Measurements from ENCODE around the gene MRPL45. TPM values are rescaled to one million over a fixed set of nuclear protein-coding genes. Genes with fewer than 3 reads are reported as not detected.

Gene MRPL45
- total and polyA plus RNA-seq, 10 of the 15 experiments (the other 5 are each of a cell fraction or from before 2014, with no cell fraction given): 37.5 to 128 (median 59.6) TPM

GRCh38 chr17:38330941-38331411 lies 34.0 kb downstream of the MRPL45 start (continued):
- TF ChIP-seq CHD1 (IDR thresholded peaks at IDR 0.05; ENCODE audit: low read depth, low read length) (no peak), DPF2 (IDR thresholded peaks at IDR 0.05) (no peak), RFX5 (IDR thresholded peaks at IDR 0.05; ENCODE audit: low read depth, low read length) (no peak), POLR2A (IDR thresholded peaks at IDR 0.05; ENCODE audit: low read depth, low read length) (no peak)
- TF ChIP-seq, protein P1, sequence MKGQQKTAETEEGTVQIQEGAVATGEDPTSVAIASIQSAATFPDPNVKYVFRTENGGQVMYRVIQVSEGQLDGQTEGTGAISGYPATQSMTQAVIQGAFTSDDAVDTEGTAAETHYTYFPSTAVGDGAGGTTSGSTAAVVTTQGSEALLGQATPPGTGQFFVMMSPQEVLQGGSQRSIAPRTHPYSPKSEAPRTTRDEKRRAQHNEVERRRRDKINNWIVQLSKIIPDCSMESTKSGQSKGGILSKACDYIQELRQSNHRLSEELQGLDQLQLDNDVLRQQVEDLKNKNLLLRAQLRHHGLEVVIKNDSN (IDR thresholded peaks at IDR 0.05; ENCODE audit: borderline replicate concordance, extremely low read length, insufficient read depth, low read depth, low read length): no peak

DNA sequence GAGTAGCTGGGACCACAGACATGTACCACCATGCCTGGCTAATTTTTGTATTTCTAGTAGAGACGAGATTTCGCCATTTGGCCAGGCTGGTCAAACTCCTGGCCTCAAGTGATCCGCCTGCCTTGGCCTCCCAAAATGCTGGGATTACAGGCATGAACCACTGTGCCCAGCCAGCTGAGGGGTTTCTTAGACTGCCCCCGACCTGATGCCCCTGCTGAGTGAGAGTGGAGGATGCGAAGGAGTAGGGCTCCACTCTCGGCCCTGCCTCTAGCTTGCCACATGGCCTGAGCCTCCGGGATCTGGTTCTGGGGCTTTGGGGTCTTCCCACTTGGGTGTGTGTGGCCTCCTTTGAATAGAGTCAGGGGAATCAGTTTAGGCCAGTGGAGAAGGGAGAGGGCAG lies 35.8 kb downstream of the MRPL45 start:
- intact Hi-C loops (cut with micrococcal nuclease; ENCODE audit: unreplicated experiment): no loop called here
- BruUV-seq (replicated peaks): no TSS peak
- no peaks in the 10 kb centered on the region for H3K27me3 ChIP-seq (replicated peaks in 1 of 2; ENCODE audit: control insufficient read depth in 2 of 2, insufficient read depth in 2 of 2, low read length in 1 of 2)
- ChIA-PET SMC1A (ENCODE audit: uncharacterized antibody, unreplicated experiment) (interaction anchor here (0.9 to 3.4 kb wide), 4 partner anchors 16 to 160 kb away, joined by 3 to 17 read pairs (median 3); no protein-coding TSS in a partner anchor), POLR2A (no interaction called here), RAD21 (ENCODE audit: unreplicated experiment) (interaction anchor here (0.7 kb wide), 1 partner anchor 82 kb away, joined by 3 read pairs; no protein-coding TSS in a partner anchor), CTCF (interaction anchor here (0.5 to 4.9 kb wide), 11 partner anchors 9 to 226 kb away, joined by 3 to 36 read pairs (median 3); no protein-coding TSS in a partner anchor)
- no peaks in the 10 kb centered on the region for H3K9me3 ChIP-seq (replicated peaks; ENCODE audit: control insufficient read depth, insufficient read depth, low read length)
- H3K27ac ChIP-seq (ENCODE audit: control insufficient read depth, insufficient read depth): no peak overlapping the region
- FAIRE-seq: no peak
- H3K36me3 ChIP-seq (ENCODE audit: control insufficient read depth in 2 of 2, insufficient read depth in 2 of 2, low read length in 1 of 2): no peaks in the 10 kb centered on the region
- H4K20me1 ChIP-seq (ENCODE audit: control insufficient read depth, insufficient read depth): no peaks in the 10 kb centered on the region
- no peaks in the 10 kb centered on the region for H3K4me1 ChIP-seq (ENCODE audit: control insufficient read depth, insufficient read depth, low read length)
- no peak for DNase-seq (ENCODE audit: low read depth, low spot score)
- H3K79me2 ChIP-seq (ENCODE audit: control insufficient read depth, insufficient read depth, low read length): no peaks in the 10 kb centered on the region
- H2AFZ ChIP-seq (ENCODE audit: control insufficient read depth, low read depth, low read length): no peak overlapping the region
- H3K9ac ChIP-seq (ENCODE audit: control insufficient read depth, insufficient read depth, low read length): no peak overlapping the region
- no peak overlapping the region for H3K4me2 ChIP-seq (ENCODE audit: control insufficient read depth, insufficient read depth)
- H3K4me3 ChIP-seq: no peak overlapping the region
- ATAC-seq: no peak
- 42% methylated on average over 7 of the region's 7 CpGs for WGBS (ENCODE audit: insufficient coverage, insufficient replicate concordance, low lambda C conversion rate, missing lambda C conversion rate)
- in situ Hi-C loops (cut with MboI): no loop called here
- TF ChIP-seq CHD4 (IDR thresholded peaks at IDR 0.05) (no peak), FOXM1 (IDR thresholded peaks at IDR 0.05; ENCODE audit: low read depth, low read length) (no peak), TCF3 (IDR thresholded peaks at IDR 0.05; ENCODE audit: borderline replicate concordance, insufficient read depth, low read depth, low read length) (no peak), NFYB (IDR thresholded peaks at IDR 0.05; ENCODE audit: insufficient read depth, low read depth, low read length) (no peak), E2F8 (IDR thresholded peaks at IDR 0.05; ENCODE audit: low read depth, partially characterized antibody) (no peak), PRDM15 (CRISPR knock-in tag; IDR thresholded peaks at IDR 0.05) (no peak), TAF1 (IDR thresholded peaks at IDR 0.05; ENCODE audit: borderline replicate concordance, low read depth, low read length) (no peak), MYB (IDR thresholded peaks at IDR 0.05; ENCODE audit: borderline replicate concordance, low read depth, low read length) (no peak), ZSCAN29 (IDR thresholded peaks at IDR 0.05) (no peak), NBN (IDR thresholded peaks at IDR 0.05) (no peak), IKZF1 (conservative IDR thresholded peaks at IDR 0.05) (no peak)

All from GM12878 (cell line).